ENCODE measurements around the gene TIPARP. TPM values are rescaled to one million over a fixed set of nuclear protein-coding genes. Genes with fewer than 3 reads are reported as not detected.
"Not testable (repeated sequence)": the region's sequence is repeated elsewhere in the genome, so short reads cannot be mapped to it uniquely, and the experiment has no call there.

TIPARP gene
- total and polyA plus RNA-seq, 7 experiments from 2014 or later, result 4.2 to 66.6 (median 63.6) TPM

GRCh38 chr3:156646958-156647357 is 27.4 kb upstream of the TIPARP start:
- Mint-ChIP-seq H3K4me1 (peaks cover 7 to 28% (median 16%) of the 10 kb centered on the region in 7 donors), H3K36me3 (peaks cover 0 to 12% (median 0%) of the 10 kb centered on the region in 5 donors), H3K27ac (no peak overlapping the region), H3K4me3 (no peak overlapping the region), H3K27me3 (peaks cover 6 to 17% (median 7%) of the 10 kb centered on the region in 5 donors), H3K9me3 (peaks cover 0 to 11% (median 0%) of the 10 kb centered on the region in 11 donors)
- DNase-seq (no peak), ATAC-seq (no peak)
- intact Hi-C loops (cut with micrococcal nuclease), result no loop called here
- Histone ChIP-seq H3K4me1 (ENCODE audit: control insufficient read depth in 2 of 2, insufficient read depth in 2 of 2, low read length in 2 of 2) (peaks cover 5 to 13% of the 10 kb centered on the region in 2 donors), H3K9me3 (ENCODE audit: control insufficient read depth in 2 of 3, low read length in 3 of 3) (no peaks in the 10 kb centered on the region), H3K4me3 (ENCODE audit: low read length) (no peak overlapping the region), H3K27ac (ENCODE audit: low read depth, low read length) (no peak overlapping the region), H3K36me3 (ENCODE audit: control insufficient read depth in 2 of 3, insufficient read depth in 3 of 3, low read length in 3 of 3) (no peaks in the 10 kb centered on the region), H3K27me3 (ENCODE audit: control insufficient read depth in 2 of 2, insufficient read depth in 2 of 2, low read length in 2 of 2) (no peaks in the 10 kb centered on the region)
- ChIA-PET POLR2A (no interaction called here), CTCF (no interaction called here)

DNA sequence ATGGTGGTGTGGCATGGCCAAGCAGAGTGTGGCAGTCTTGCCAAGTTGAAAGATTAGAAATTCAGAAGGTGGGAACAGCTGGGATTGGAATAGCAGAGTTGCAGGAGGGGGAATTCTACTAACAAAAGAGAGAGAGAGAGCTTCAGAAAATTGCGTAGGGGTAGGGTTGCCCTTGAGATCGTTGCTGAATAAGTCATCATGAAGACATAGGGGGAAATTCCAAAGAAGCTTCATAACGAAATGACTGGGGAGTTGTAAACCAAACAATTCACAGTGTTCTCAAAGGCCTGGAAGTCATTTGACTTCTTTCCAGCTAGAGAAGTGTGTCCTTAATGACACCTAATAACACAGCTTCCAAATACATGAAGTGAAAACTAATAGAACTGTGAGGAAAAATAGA is 26.3 kb upstream of the TIPARP start:
- Mint-ChIP-seq H3K27me3 (peaks cover 6 to 17% (median 7%) of the 10 kb centered on the region in 5 donors), H3K4me3 (no peak overlapping the region), H3K36me3 (peaks cover 0 to 12% (median 0%) of the 10 kb centered on the region in 5 donors), H3K9me3 (peaks cover 0 to 11% (median 0%) of the 10 kb centered on the region in 11 donors), H3K4me1 (peaks cover 7 to 22% (median 12%) of the 10 kb centered on the region in 7 donors), H3K27ac (no peak overlapping the region)
- CTCF ChIA-PET, result no interaction called here
- POLR2A ChIA-PET, result no interaction called here
- peaks cover 5 to 13% of the 10 kb centered on the region in 2 donors for H3K4me1 ChIP-seq (ENCODE audit: control insufficient read depth in 2 of 2, insufficient read depth in 2 of 2, low read length in 2 of 2)
- H3K4me3 ChIP-seq (ENCODE audit: low read length), result no peak overlapping the region
- H3K27ac ChIP-seq (ENCODE audit: low read depth, low read length), result no peak overlapping the region
- ATAC-seq (no peak), DNase-seq (no peak)
- no peaks in the 10 kb centered on the region for H3K27me3 ChIP-seq (ENCODE audit: control insufficient read depth in 2 of 2, insufficient read depth in 2 of 2, low read length in 2 of 2)
- H3K36me3 ChIP-seq (ENCODE audit: control insufficient read depth in 2 of 3, insufficient read depth in 3 of 3, low read length in 3 of 3), result no peaks in the 10 kb centered on the region
- intact Hi-C loops (cut with micrococcal nuclease), result no loop called here
- H3K9me3 ChIP-seq (ENCODE audit: control insufficient read depth in 2 of 3, low read length in 3 of 3), result no peaks in the 10 kb centered on the region

DNA sequence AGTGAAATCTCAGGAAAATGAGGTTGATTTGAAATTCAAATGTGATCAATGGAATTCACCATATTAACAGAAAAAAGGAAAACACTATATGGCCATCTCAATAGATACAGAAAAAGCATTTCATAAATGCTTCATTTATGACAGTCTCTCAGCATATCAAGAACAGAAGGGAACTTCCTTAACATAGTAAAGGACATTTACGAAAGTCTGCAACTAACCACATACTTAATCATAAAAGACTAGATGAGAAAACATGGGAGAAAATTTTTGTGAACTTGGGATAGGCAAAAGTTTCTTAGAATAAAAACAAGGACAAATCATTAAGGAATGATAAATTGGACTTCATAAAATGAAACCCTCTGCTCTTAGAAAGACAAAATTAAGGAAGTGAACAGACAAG is 24.7 kb upstream of the TIPARP start:
- Mint-ChIP-seq H3K27ac (no peak overlapping the region), H3K27me3 (peaks cover 6 to 21% (median 7%) of the 10 kb centered on the region in 5 donors), H3K4me3 (no peak overlapping the region), H3K36me3 (peaks cover 0 to 12% (median 0%) of the 10 kb centered on the region in 5 donors), H3K9me3 (peaks cover 0 to 11% (median 0%) of the 10 kb centered on the region in 11 donors), H3K4me1 (peaks cover 0 to 13% (median 0%) of the 10 kb centered on the region in 7 donors)
- ChIA-PET POLR2A (no interaction called here), CTCF (no interaction called here)
- Histone ChIP-seq H3K4me1 (ENCODE audit: control insufficient read depth in 2 of 2, insufficient read depth in 2 of 2, low read length in 2 of 2) (no peaks in the 10 kb centered on the region), H3K4me3 (ENCODE audit: low read length) (no peak overlapping the region), H3K27me3 (ENCODE audit: control insufficient read depth in 2 of 2, insufficient read depth in 2 of 2, low read length in 2 of 2) (no peaks in the 10 kb centered on the region), H3K27ac (ENCODE audit: low read depth, low read length) (no peak overlapping the region), H3K9me3 (ENCODE audit: control insufficient read depth in 2 of 3, low read length in 3 of 3) (no peaks in the 10 kb centered on the region), H3K36me3 (ENCODE audit: control insufficient read depth in 2 of 3, insufficient read depth in 3 of 3, low read length in 3 of 3) (no peaks in the 10 kb centered on the region)
- no peak for ATAC-seq
- intact Hi-C loops (cut with micrococcal nuclease), result no loop called here
- DNase-seq, result no peak

GRCh38 chr3:156652661-156653060 is 21.7 kb upstream of the TIPARP start:
- intact Hi-C loops (cut with micrococcal nuclease); H3K9me3 ChIP-seq (ENCODE audit: control insufficient read depth in 2 of 3, low read length in 3 of 3); DNase-seq; ATAC-seq; H3K4me1 Mint-ChIP-seq; H3K27ac Mint-ChIP-seq; CTCF ChIA-PET; H3K9me3 Mint-ChIP-seq; H3K36me3 Mint-ChIP-seq; H3K4me3 Mint-ChIP-seq; H3K27ac ChIP-seq (ENCODE audit: low read depth, low read length); H3K4me1 ChIP-seq (ENCODE audit: control insufficient read depth in 2 of 2, insufficient read depth in 2 of 2, low read length in 2 of 2); H3K4me3 ChIP-seq (ENCODE audit: low read length); H3K27me3 ChIP-seq (ENCODE audit: control insufficient read depth in 2 of 2, insufficient read depth in 2 of 2, low read length in 2 of 2); H3K36me3 ChIP-seq (ENCODE audit: control insufficient read depth in 2 of 3, insufficient read depth in 3 of 3, low read length in 3 of 3): not testable (repeated sequence)
- POLR2A ChIA-PET, result interaction anchor here (1.6 kb wide), 1 partner anchor 21 kb away, joined by 3 read pairs; no protein-coding TSS in a partner anchor
- H3K27me3 Mint-ChIP-seq, result peaks cover 0 to 21% (median 0%) of the 10 kb centered on the region in 5 donors

- H3K27ac ChIP-seq (ENCODE audit: low read depth, low read length), result no peak overlapping the region
- Mint-ChIP-seq H3K9me3 (no peaks in the 10 kb centered on the region), H3K4me1 (peaks cover 0 to 3% (median 0%) of the 10 kb centered on the region in 7 donors), H3K36me3 (no peaks in the 10 kb centered on the region), H3K27ac (no peak overlapping the region), H3K4me3 (no peak overlapping the region), H3K27me3 (peaks cover 0 to 9% (median 0%) of the 10 kb centered on the region in 5 donors)
- intact Hi-C loops (cut with micrococcal nuclease), result no loop called here
- DNase-seq, result no peak
- H3K27me3 ChIP-seq (ENCODE audit: control insufficient read depth in 2 of 2, insufficient read depth in 2 of 2, low read length in 2 of 2), result no peaks in the 10 kb centered on the region
- H3K9me3 ChIP-seq (ENCODE audit: control insufficient read depth in 2 of 3, low read length in 3 of 3), result no peaks in the 10 kb centered on the region
- no peaks in the 10 kb centered on the region for H3K4me1 ChIP-seq (ENCODE audit: control insufficient read depth in 2 of 2, insufficient read depth in 2 of 2, low read length in 2 of 2)
- CTCF ChIA-PET, result no interaction called here
- POLR2A ChIA-PET, result no interaction called here
- H3K4me3 ChIP-seq (ENCODE audit: low read length), result no peak overlapping the region
- no peaks in the 10 kb centered on the region for H3K36me3 ChIP-seq (ENCODE audit: control insufficient read depth in 2 of 3, insufficient read depth in 3 of 3, low read length in 3 of 3)
- ATAC-seq, result no peak
Measured at GRCh38 chr3:156654834-156655233, 19.6 kb upstream of the TIPARP start.

- Mint-ChIP-seq H3K27ac (no peak overlapping the region), H3K36me3 (no peaks in the 10 kb centered on the region), H3K27me3 (peaks cover 0 to 7% (median 0%) of the 10 kb centered on the region in 5 donors), H3K4me1 (peaks cover 0 to 3% (median 0%) of the 10 kb centered on the region in 7 donors), H3K9me3 (no peaks in the 10 kb centered on the region), H3K4me3 (no peak overlapping the region)
- no peaks in the 10 kb centered on the region for H3K9me3 ChIP-seq (ENCODE audit: control insufficient read depth in 2 of 3, low read length in 3 of 3)
- no peak overlapping the region for H3K4me3 ChIP-seq (ENCODE audit: low read length)
- POLR2A ChIA-PET, result no interaction called here
- H3K27me3 ChIP-seq (ENCODE audit: control insufficient read depth in 2 of 2, insufficient read depth in 2 of 2, low read length in 2 of 2), result no peaks in the 10 kb centered on the region
- ATAC-seq (no peak), DNase-seq (no peak)
- no peaks in the 10 kb centered on the region for H3K4me1 ChIP-seq (ENCODE audit: control insufficient read depth in 2 of 2, insufficient read depth in 2 of 2, low read length in 2 of 2)
- H3K36me3 ChIP-seq (ENCODE audit: control insufficient read depth in 2 of 3, insufficient read depth in 3 of 3, low read length in 3 of 3), result no peaks in the 10 kb centered on the region
- intact Hi-C loops (cut with micrococcal nuclease), result no loop called here
- CTCF ChIA-PET, result no interaction called here
- no peak overlapping the region for H3K27ac ChIP-seq (ENCODE audit: low read depth, low read length)
Measured at GRCh38 chr3:156655819-156656550, 18.4 kb upstream of the TIPARP start.

GRCh38 chr3:156657440-156657839 is 16.9 kb upstream of the TIPARP start:
- Histone ChIP-seq H3K27ac (ENCODE audit: low read depth, low read length) (no peak overlapping the region), H3K36me3 (ENCODE audit: control insufficient read depth in 2 of 3, insufficient read depth in 3 of 3, low read length in 3 of 3) (no peaks in the 10 kb centered on the region), H3K9me3 (ENCODE audit: control insufficient read depth in 2 of 3, low read length in 3 of 3) (no peaks in the 10 kb centered on the region), H3K4me3 (ENCODE audit: low read length) (no peak overlapping the region), H3K4me1 (ENCODE audit: control insufficient read depth in 2 of 2, insufficient read depth in 2 of 2, low read length in 2 of 2) (no peaks in the 10 kb centered on the region), H3K27me3 (ENCODE audit: control insufficient read depth in 2 of 2, insufficient read depth in 2 of 2, low read length in 2 of 2) (no peaks in the 10 kb centered on the region)
- intact Hi-C loops (cut with micrococcal nuclease), result no loop called here
- Mint-ChIP-seq H3K9me3 (no peaks in the 10 kb centered on the region), H3K27me3 (peaks cover 0 to 5% (median 0%) of the 10 kb centered on the region in 5 donors), H3K27ac (no peak overlapping the region), H3K4me1 (peaks cover 0 to 12% (median 0%) of the 10 kb centered on the region in 7 donors), H3K36me3 (peaks cover 0 to 3% (median 0%) of the 10 kb centered on the region in 5 donors), H3K4me3 (no peak overlapping the region)
- ATAC-seq (no peak), DNase-seq (no peak)
- POLR2A ChIA-PET, result no interaction called here
- CTCF ChIA-PET, result interaction anchor here (0.7 kb wide), 1 partner anchor 470 kb away, joined by 4 read pairs; no protein-coding TSS in a partner anchor
